ENCODE data around the gene CELA1.

CELA1 gene

GRCh38 chr12:51359851-51360250 lies 13.4 kb upstream of the CELA1 start:
- Histone ChIP-seq H3K36me3 (ENCODE audit: insufficient read depth) (no peaks in the 10 kb centered on the region), H3K27ac (no peak overlapping the region), H3K4me3 (IDR thresholded peaks at IDR 0.05; ENCODE audit: insufficient read depth, low read depth, low read length) (no peak overlapping the region), H3K4me2 (no peak overlapping the region), H3K79me2 (ENCODE audit: insufficient read depth, low read depth) (no peaks in the 10 kb centered on the region), H3K27me3 (ENCODE audit: insufficient read depth, low read depth) (no peaks in the 10 kb centered on the region), H3K4me1 (ENCODE audit: low read depth, poor library complexity, severe bottlenecking) (peaks cover 6% of the 10 kb centered on the region), H3K9ac (no peak overlapping the region), H4K20me1 (ENCODE audit: insufficient read depth) (no peaks in the 10 kb centered on the region), H2AFZ (ENCODE audit: low read depth) (no peak overlapping the region)
- TF ChIP-seq, protein P1, sequence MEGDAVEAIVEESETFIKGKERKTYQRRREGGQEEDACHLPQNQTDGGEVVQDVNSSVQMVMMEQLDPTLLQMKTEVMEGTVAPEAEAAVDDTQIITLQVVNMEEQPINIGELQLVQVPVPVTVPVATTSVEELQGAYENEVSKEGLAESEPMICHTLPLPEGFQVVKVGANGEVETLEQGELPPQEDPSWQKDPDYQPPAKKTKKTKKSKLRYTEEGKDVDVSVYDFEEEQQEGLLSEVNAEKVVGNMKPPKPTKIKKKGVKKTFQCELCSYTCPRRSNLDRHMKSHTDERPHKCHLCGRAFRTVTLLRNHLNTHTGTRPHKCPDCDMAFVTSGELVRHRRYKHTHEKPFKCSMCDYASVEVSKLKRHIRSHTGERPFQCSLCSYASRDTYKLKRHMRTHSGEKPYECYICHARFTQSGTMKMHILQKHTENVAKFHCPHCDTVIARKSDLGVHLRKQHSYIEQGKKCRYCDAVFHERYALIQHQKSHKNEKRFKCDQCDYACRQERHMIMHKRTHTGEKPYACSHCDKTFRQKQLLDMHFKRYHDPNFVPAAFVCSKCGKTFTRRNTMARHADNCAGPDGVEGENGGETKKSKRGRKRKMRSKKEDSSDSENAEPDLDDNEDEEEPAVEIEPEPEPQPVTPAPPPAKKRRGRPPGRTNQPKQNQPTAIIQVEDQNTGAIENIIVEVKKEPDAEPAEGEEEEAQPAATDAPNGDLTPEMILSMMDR (conservative IDR thresholded peaks at IDR 0.05; ENCODE audit: low read depth, low read length), result no peak

DNA sequence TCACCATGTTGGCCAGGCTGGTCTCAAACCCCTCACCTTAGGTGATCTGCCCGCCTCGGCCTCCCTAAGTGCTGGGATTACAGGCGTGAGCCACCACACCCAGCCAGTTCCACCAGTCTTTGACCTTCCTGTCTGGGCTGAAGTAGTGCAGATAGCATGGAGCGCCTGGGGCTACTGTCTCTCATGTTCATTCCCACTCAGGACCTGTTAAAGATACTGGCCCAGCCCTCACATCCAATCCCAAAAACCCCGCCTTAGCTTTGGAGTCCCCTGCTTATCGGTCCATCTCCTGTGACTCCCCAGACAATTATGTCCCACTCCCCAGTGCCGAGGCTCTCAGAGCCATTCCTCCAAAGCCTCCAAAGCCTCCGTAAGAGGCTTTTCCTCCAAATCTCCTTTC lies 12.0 kb upstream of the CELA1 start:
- Histone ChIP-seq H3K27me3 (ENCODE audit: insufficient read depth, low read depth) (no peaks in the 10 kb centered on the region), H3K4me1 (ENCODE audit: low read depth, poor library complexity, severe bottlenecking) (peaks cover 6% of the 10 kb centered on the region), H3K79me2 (ENCODE audit: insufficient read depth, low read depth) (no peaks in the 10 kb centered on the region), H3K36me3 (ENCODE audit: insufficient read depth) (no peaks in the 10 kb centered on the region), H3K9ac (no peak overlapping the region), H3K27ac (no peak overlapping the region), H2AFZ (ENCODE audit: low read depth) (no peak overlapping the region), H4K20me1 (ENCODE audit: insufficient read depth) (no peaks in the 10 kb centered on the region), H3K4me3 (IDR thresholded peaks at IDR 0.05; ENCODE audit: insufficient read depth, low read depth, low read length) (no peak overlapping the region), H3K4me2 (no peak overlapping the region)
- TF ChIP-seq, protein P1 (conservative IDR thresholded peaks at IDR 0.05; ENCODE audit: low read depth, low read length), result no peak

DNA sequence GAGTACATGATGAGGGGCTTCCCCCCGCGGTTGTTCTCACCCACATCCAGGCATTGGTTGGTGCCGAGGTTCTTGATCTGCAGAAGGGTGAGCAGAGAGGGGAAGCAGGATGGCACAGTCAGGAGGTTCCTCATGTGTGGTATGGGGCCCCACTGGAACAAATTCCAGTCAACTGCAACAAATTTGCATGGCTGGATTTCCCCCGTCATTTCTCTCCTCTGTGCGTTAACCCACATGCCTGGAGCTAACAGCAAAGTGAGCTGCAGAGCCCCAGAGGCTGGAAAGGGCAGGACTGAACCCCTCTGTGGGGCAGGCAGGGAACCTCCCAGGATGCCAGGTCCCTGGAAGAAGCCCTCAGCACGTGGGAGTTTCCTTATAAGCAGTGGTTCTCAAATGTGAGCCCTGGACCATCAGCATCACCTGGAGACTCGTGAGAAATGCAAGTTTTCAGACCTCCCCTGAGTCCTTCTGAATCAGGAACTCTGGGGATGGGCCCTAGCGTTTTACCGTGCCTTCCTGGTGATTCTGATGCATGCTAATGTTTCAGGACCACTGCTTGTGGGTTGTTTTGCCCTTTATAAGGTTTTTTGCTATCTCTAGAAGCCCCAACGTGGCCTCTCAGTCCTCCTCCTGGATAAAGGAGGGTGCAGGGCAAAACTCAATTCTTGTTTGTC lies 11.0 kb upstream of the CELA1 start:
- no peak overlapping the region for H3K9ac ChIP-seq
- H2AFZ ChIP-seq (ENCODE audit: low read depth), result no peak overlapping the region
- peaks cover 6% of the 10 kb centered on the region for H3K4me1 ChIP-seq (ENCODE audit: low read depth, poor library complexity, severe bottlenecking)
- H3K36me3 ChIP-seq (ENCODE audit: insufficient read depth), result no peaks in the 10 kb centered on the region
- no peaks in the 10 kb centered on the region for H3K79me2 ChIP-seq (ENCODE audit: insufficient read depth, low read depth)
- H3K27me3 ChIP-seq (ENCODE audit: insufficient read depth, low read depth), result no peaks in the 10 kb centered on the region
- H3K4me2 ChIP-seq, result no peak overlapping the region; the same call in 1 of the 2 replicates
- no peak overlapping the region for H3K4me3 ChIP-seq (IDR thresholded peaks at IDR 0.05; ENCODE audit: insufficient read depth, low read depth, low read length)
- no peaks in the 10 kb centered on the region for H4K20me1 ChIP-seq (ENCODE audit: insufficient read depth)
- TF ChIP-seq, protein P1 (conservative IDR thresholded peaks at IDR 0.05; ENCODE audit: low read depth, low read length), result no peak
- H3K27ac ChIP-seq, result no peak overlapping the region

GRCh38 chr12:51351913-51352532 lies 5.5 kb upstream of the CELA1 start:
- H3K27me3 ChIP-seq (ENCODE audit: insufficient read depth, low read depth), result no peaks in the 10 kb centered on the region
- no peaks in the 10 kb centered on the region for H4K20me1 ChIP-seq (ENCODE audit: insufficient read depth)
- H3K4me1 ChIP-seq (ENCODE audit: low read depth, poor library complexity, severe bottlenecking), result no peaks in the 10 kb centered on the region
- H3K27ac ChIP-seq, result no peak overlapping the region
- TF ChIP-seq, protein P1 (conservative IDR thresholded peaks at IDR 0.05; ENCODE audit: low read depth, low read length), result peak; percentile 78
- no peaks in the 10 kb centered on the region for H3K36me3 ChIP-seq (ENCODE audit: insufficient read depth)
- H3K9ac ChIP-seq, result no peak overlapping the region
- no peak overlapping the region for H3K4me3 ChIP-seq (IDR thresholded peaks at IDR 0.05; ENCODE audit: insufficient read depth, low read depth, low read length)
- H2AFZ ChIP-seq (ENCODE audit: low read depth), result no peak overlapping the region
- H3K79me2 ChIP-seq (ENCODE audit: insufficient read depth, low read depth), result no peaks in the 10 kb centered on the region
- H3K4me2 ChIP-seq, result no peak overlapping the region

Measured in KMS-11 (cell line).